Measurements from ENCODE around the gene COX7A2. TPM values are rescaled to one million over a fixed set of nuclear protein-coding genes. Genes with fewer than 3 reads are reported as not detected.
A peak's percentile ranks its signal among the peaks of the same experiment; 100 is the strongest.

COX7A2 gene
- total RNA-seq, 1 experiment from 2014 or later = 451 TPM

- intact Hi-C loops (cut with micrococcal nuclease; ENCODE audit: unreplicated experiment) = no loop called here
- Histone ChIP-seq H3K4me1 (ENCODE audit: insufficient read depth, low read length, poor library complexity, severe bottlenecking) (no peaks in the 10 kb centered on the region), H3K4me3 (ENCODE audit: low read depth, low read length, poor library complexity, severe bottlenecking) (no peak overlapping the region), H3K27ac (ENCODE audit: low read depth, low read length, poor library complexity, severe bottlenecking) (no peak overlapping the region), H3K36me3 (ENCODE audit: insufficient read depth, low read length, poor library complexity, severe bottlenecking) (peaks cover 20% of the 10 kb centered on the region), H3K27me3 (replicated peaks; ENCODE audit: insufficient read depth, low read depth, low read length, poor library complexity) (no peaks in the 10 kb centered on the region), H3K9me3 (ENCODE audit: low read depth, low read length, poor library complexity, severe bottlenecking) (no peaks in the 10 kb centered on the region)
- POLR2A ChIA-PET (ENCODE audit: low non-redundant PET) = no interaction called here
- TF ChIP-seq EZH2 (IDR thresholded peaks at IDR 0.05; ENCODE audit: borderline replicate concordance, low read depth, low read length, poor library complexity, severe bottlenecking) = no peak
- TF ChIP-seq, protein P1, sequence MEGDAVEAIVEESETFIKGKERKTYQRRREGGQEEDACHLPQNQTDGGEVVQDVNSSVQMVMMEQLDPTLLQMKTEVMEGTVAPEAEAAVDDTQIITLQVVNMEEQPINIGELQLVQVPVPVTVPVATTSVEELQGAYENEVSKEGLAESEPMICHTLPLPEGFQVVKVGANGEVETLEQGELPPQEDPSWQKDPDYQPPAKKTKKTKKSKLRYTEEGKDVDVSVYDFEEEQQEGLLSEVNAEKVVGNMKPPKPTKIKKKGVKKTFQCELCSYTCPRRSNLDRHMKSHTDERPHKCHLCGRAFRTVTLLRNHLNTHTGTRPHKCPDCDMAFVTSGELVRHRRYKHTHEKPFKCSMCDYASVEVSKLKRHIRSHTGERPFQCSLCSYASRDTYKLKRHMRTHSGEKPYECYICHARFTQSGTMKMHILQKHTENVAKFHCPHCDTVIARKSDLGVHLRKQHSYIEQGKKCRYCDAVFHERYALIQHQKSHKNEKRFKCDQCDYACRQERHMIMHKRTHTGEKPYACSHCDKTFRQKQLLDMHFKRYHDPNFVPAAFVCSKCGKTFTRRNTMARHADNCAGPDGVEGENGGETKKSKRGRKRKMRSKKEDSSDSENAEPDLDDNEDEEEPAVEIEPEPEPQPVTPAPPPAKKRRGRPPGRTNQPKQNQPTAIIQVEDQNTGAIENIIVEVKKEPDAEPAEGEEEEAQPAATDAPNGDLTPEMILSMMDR (conservative IDR thresholded peaks at IDR 0.05; ENCODE audit: low read depth, low read length) = no peak
- CTCF ChIA-PET = no interaction called here
- BruUV-seq (replicated peaks) = no TSS peak
- no peak for DNase-seq (ENCODE audit: low spot score)
These were observed 9.3 kb downstream of the COX7A2 start for GRCh38 chr6:75234126-75234865.

DNA sequence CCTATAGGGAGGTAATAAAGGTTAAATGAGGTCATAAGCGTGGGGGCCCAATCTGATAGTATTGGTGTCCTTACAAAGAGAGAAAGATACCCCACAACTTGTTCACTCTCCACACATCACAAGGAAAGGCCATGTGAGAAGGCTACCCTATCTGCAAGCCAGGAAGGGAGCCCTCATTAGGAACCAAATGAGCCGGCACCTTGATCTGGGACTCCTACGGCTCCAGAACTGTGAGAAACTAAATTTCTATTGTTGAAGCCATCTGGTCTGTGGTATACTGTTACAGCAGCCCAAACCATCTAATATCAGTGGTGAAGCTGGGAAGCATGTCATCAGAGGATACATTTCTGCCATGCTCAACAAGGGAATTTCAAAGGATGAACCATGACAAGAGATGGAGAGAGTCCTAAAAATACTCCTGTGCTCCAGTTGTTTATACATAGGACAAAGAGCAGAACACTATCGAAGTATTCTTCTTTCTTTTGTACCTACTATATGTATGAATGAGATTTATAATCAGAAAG is 10.4 kb downstream of the COX7A2 start:
- Histone ChIP-seq H3K36me3 (ENCODE audit: insufficient read depth, low read length, poor library complexity, severe bottlenecking) (peaks cover 12% of the 10 kb centered on the region), H3K4me1 (ENCODE audit: insufficient read depth, low read length, poor library complexity, severe bottlenecking) (no peaks in the 10 kb centered on the region), H3K9me3 (ENCODE audit: low read depth, low read length, poor library complexity, severe bottlenecking) (no peaks in the 10 kb centered on the region), H3K27ac (ENCODE audit: low read depth, low read length, poor library complexity, severe bottlenecking) (no peak overlapping the region), H3K27me3 (replicated peaks; ENCODE audit: insufficient read depth, low read depth, low read length, poor library complexity) (no peaks in the 10 kb centered on the region), H3K4me3 (ENCODE audit: low read depth, low read length, poor library complexity, severe bottlenecking) (no peak overlapping the region)
- no TSS peak for BruUV-seq (replicated peaks)
- ChIA-PET POLR2A (ENCODE audit: low non-redundant PET) (no interaction called here), CTCF (no interaction called here)
- intact Hi-C loops (cut with micrococcal nuclease; ENCODE audit: unreplicated experiment) = no loop called here
- no peak for DNase-seq (ENCODE audit: low spot score)
- no peak for TF ChIP-seq EZH2 (IDR thresholded peaks at IDR 0.05; ENCODE audit: borderline replicate concordance, low read depth, low read length, poor library complexity, severe bottlenecking)
- TF ChIP-seq, protein P1 (conservative IDR thresholded peaks at IDR 0.05; ENCODE audit: low read depth, low read length) = no peak

- Histone ChIP-seq H3K27me3 (replicated peaks; ENCODE audit: insufficient read depth, low read depth, low read length, poor library complexity) (no peaks in the 10 kb centered on the region), H3K4me3 (ENCODE audit: low read depth, low read length, poor library complexity, severe bottlenecking) (no peak overlapping the region), H3K36me3 (ENCODE audit: insufficient read depth, low read length, poor library complexity, severe bottlenecking) (no peaks in the 10 kb centered on the region), H3K9me3 (ENCODE audit: low read depth, low read length, poor library complexity, severe bottlenecking) (no peaks in the 10 kb centered on the region), H3K27ac (ENCODE audit: low read depth, low read length, poor library complexity, severe bottlenecking) (no peak overlapping the region), H3K4me1 (ENCODE audit: insufficient read depth, low read length, poor library complexity, severe bottlenecking) (no peaks in the 10 kb centered on the region)
- POLR2A ChIA-PET (ENCODE audit: low non-redundant PET) = no interaction called here
- no peak for TF ChIP-seq EZH2 (IDR thresholded peaks at IDR 0.05; ENCODE audit: borderline replicate concordance, low read depth, low read length, poor library complexity, severe bottlenecking)
- TF ChIP-seq, protein P1 (conservative IDR thresholded peaks at IDR 0.05; ENCODE audit: low read depth, low read length) = peak; percentile 76
- intact Hi-C loops (cut with micrococcal nuclease; ENCODE audit: unreplicated experiment) = no loop called here
- peak; percentile 76 for DNase-seq (ENCODE audit: low spot score)
- CTCF ChIA-PET = no interaction called here
- BruUV-seq (replicated peaks) = no TSS peak
These were observed 12.9 kb downstream of the COX7A2 start for GRCh38 chr6:75230484-75231325.

All from A673 (cell line).